HG02970 (cell line): ENCODE measurements around the gene USP6NL.
"Not testable (repeated sequence)": the region's sequence is repeated elsewhere in the genome, so short reads cannot be mapped to it uniquely, and the experiment has no call there.

Experiments
- ATAC-seq: cut with Tn5 transposase; IDR thresholded peaks from one replicate; pipeline ENCODE4 v1.9.1; 2021; ENCODE audit warnings: mild to moderate bottlenecking, moderate library complexity, moderate number of reproducible peaks; ENCODE audit not compliant: unreplicated experiment, low FRiP score

The USP6NL gene

GRCh38 chr10:11450427-11450826, 161.0 kb downstream of the USP6NL start:
- ATAC-seq, result no peak

- ATAC-seq, result no peak
Observed at GRCh38 chr10:11449761-11450160, 161.7 kb downstream of the USP6NL start.

- peak; percentile 60 for ATAC-seq
Observed at GRCh38 chr10:11448545-11449244, 162.8 kb downstream of the USP6NL start.

- ATAC-seq, result peak; percentile 27
Observed at GRCh38 chr10:11448190-11448544, 163.3 kb downstream of the USP6NL start.

GRCh38 chr10:11447586-11447985, 163.9 kb downstream of the USP6NL start:
- no peak for ATAC-seq

- ATAC-seq, result no peak
Observed at GRCh38 chr10:11446864-11447263, 164.6 kb downstream of the USP6NL start.

- ATAC-seq, result no peak
Observed at GRCh38 chr10:11446133-11446532, 165.3 kb downstream of the USP6NL start.

GRCh38 chr10:11444531-11445228, 166.8 kb downstream of the USP6NL start:
- no peak for ATAC-seq

- ATAC-seq, result no peak
Observed at GRCh38 chr10:11444155-11444530, 167.3 kb downstream of the USP6NL start.

GRCh38 chr10:11443468-11444154, 167.8 kb downstream of the USP6NL start:
- ATAC-seq, result no peak

- no peak for ATAC-seq
Observed at GRCh38 chr10:11442001-11442773, 169.3 kb downstream of the USP6NL start.

GRCh38 chr10:11441151-11441535, 170.3 kb downstream of the USP6NL start:
- ATAC-seq, result no peak

- no peak for ATAC-seq
Observed at GRCh38 chr10:11440250-11441150, 170.9 kb downstream of the USP6NL start.

- no peak for ATAC-seq
Observed at GRCh38 chr10:11439523-11440053, 171.9 kb downstream of the USP6NL start.

- ATAC-seq, result no peak
Observed at GRCh38 chr10:11437391-11438142, 173.9 kb downstream of the USP6NL start.

- ATAC-seq, result not testable (repeated sequence)
Observed at GRCh38 chr10:11436445-11436844, 175.0 kb downstream of the USP6NL start.

- ATAC-seq, result no peak
Observed at GRCh38 chr10:11435581-11435981, 175.9 kb downstream of the USP6NL start.

GRCh38 chr10:11434324-11434723, 177.1 kb downstream of the USP6NL start:
- no peak for ATAC-seq

GRCh38 chr10:11433657-11434056, 177.8 kb downstream of the USP6NL start:
- ATAC-seq, result no peak
